Measurements from ENCODE around the gene DLG2.

DNA sequence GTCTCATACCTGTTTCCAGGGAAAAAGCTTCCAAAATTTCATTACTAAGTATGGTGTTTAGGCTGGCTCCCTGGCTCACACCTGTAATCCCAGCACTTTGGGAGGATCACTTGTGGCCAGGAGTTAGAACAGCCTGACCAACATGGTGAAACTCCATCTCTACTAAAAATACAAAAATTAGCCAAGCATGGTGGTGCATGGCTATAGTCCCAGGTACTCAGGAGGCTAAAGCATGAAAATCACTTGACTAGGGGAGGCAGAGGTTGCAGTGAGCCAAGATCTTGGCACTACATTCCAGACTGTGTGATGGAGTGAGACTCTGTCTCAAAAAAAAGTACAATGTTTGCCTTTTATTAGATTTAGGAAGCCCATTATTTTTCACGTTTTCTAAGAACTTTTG is 2009.5 kb downstream of the DLG2 start:
- TF ChIP-seq CTCF (IDR thresholded peaks at IDR 0.05) (no peak), POLR2A (IDR thresholded peaks at IDR 0.05) (no peak)
